ENCODE measurements around the gene CNMD. TPM values are rescaled to one million over a fixed set of nuclear protein-coding genes. Genes with fewer than 3 reads are reported as not detected.

Gene CNMD
- polyA plus RNA-seq, 1 of the 3 experiments (the other 2 are of a cell fraction), result not detected

- no peak for TF ChIP-seq FOXM1 (IDR thresholded peaks at IDR 0.05; ENCODE audit: low read depth)
- TF ChIP-seq YY1 (IDR thresholded peaks at IDR 0.05; ENCODE audit: low read depth), result no peak
Observed at GRCh38 chr13:52765611-52766390, 26.2 kb upstream of the CNMD start (continued).

- Histone ChIP-seq H3K9me3 (no peaks in the 10 kb centered on the region), H3K79me2 (ENCODE audit: insufficient read depth) (no peaks in the 10 kb centered on the region), H3K4me3 (ENCODE audit: low read depth in 2 of 2, low read length in 1 of 2) (no peak overlapping the region), H3K9ac (no peak overlapping the region), H3K27me3 (ENCODE audit: insufficient read depth) (no peaks in the 10 kb centered on the region), H3K9me2 (no peaks in the 10 kb centered on the region), H3F3A (replicated peaks; ENCODE audit: insufficient read depth) (no peaks in the 10 kb centered on the region), H3K36me3 (replicated peaks in 1 of 2; ENCODE audit: control insufficient read depth in 1 of 2, insufficient read depth in 2 of 2, low read length in 1 of 2) (no peaks in the 10 kb centered on the region), H2AFZ (ENCODE audit: low read depth) (no peak overlapping the region), H3K4me1 (ENCODE audit: control insufficient read depth in 1 of 2, insufficient read depth in 2 of 2, low read depth in 1 of 2, low read length in 1 of 2) (no peaks in the 10 kb centered on the region), H3K27ac (ENCODE audit: low read depth in 2 of 2, low read length in 1 of 2) (no peak overlapping the region), H4K20me1 (ENCODE audit: insufficient read depth) (no peaks in the 10 kb centered on the region), H3K4me2 (no peak overlapping the region)
- no peak for DNase-seq
- ChIA-PET CTCF (no interaction called here), POLR2A (no interaction called here)
- no peak for TF ChIP-seq CTCF (IDR thresholded peaks at IDR 0.05)
- 12% methylated on average over 2 of the region's 2 CpGs for WGBS (ENCODE audit: low lambda C conversion rate)
Observed at GRCh38 chr13:52760077-52760476, 20.5 kb upstream of the CNMD start.

GRCh38 chr13:52758114-52758513 lies 18.5 kb upstream of the CNMD start:
- Histone ChIP-seq H3F3A (replicated peaks; ENCODE audit: insufficient read depth) (no peaks in the 10 kb centered on the region), H3K4me1 (ENCODE audit: control insufficient read depth in 1 of 2, insufficient read depth in 2 of 2, low read depth in 1 of 2, low read length in 1 of 2) (no peaks in the 10 kb centered on the region), H2AFZ (ENCODE audit: low read depth) (no peak overlapping the region), H3K9me3 (no peaks in the 10 kb centered on the region), H3K79me2 (ENCODE audit: insufficient read depth) (no peaks in the 10 kb centered on the region), H3K4me2 (no peak overlapping the region), H3K27ac (ENCODE audit: low read depth in 2 of 2, low read length in 1 of 2) (no peak overlapping the region), H3K36me3 (replicated peaks in 1 of 2; ENCODE audit: control insufficient read depth in 1 of 2, insufficient read depth in 2 of 2, low read length in 1 of 2) (no peaks in the 10 kb centered on the region), H3K9me2 (no peaks in the 10 kb centered on the region), H3K9ac (no peak overlapping the region), H4K20me1 (ENCODE audit: insufficient read depth) (no peaks in the 10 kb centered on the region), H3K27me3 (ENCODE audit: insufficient read depth) (no peaks in the 10 kb centered on the region), H3K4me3 (ENCODE audit: low read depth in 2 of 2, low read length in 1 of 2) (no peak overlapping the region)
- POLR2A ChIA-PET, result no interaction called here
- no peak for DNase-seq
- WGBS (ENCODE audit: low lambda C conversion rate), result 51% methylated on average over 3 of the region's 3 CpGs
- CTCF ChIA-PET, result interaction anchor here (1.1 kb wide), 1 partner anchor 210 kb away, joined by 3 read pairs; no protein-coding TSS in a partner anchor
- no peak for TF ChIP-seq POLR2AphosphoS5 (IDR thresholded peaks at IDR 0.05; ENCODE audit: low read depth, low read length)
- no peak for TF ChIP-seq REST (IDR thresholded peaks at IDR 0.05; ENCODE audit: low read depth, low read length)
- no peak for TF ChIP-seq EZH2phosphoT487 (IDR thresholded peaks at IDR 0.05; ENCODE audit: borderline replicate concordance, low read depth)
- no peak for TF ChIP-seq MEF2A (IDR thresholded peaks at IDR 0.05; ENCODE audit: borderline replicate concordance, low read depth)
- no peak for TF ChIP-seq MXI1 (IDR thresholded peaks at IDR 0.05; ENCODE audit: low read depth, low read length)
- no peak for TF ChIP-seq TEAD4 (IDR thresholded peaks at IDR 0.05; ENCODE audit: borderline replicate concordance, insufficient read depth)
- no peak for TF ChIP-seq CHD2 (IDR thresholded peaks at IDR 0.05; ENCODE audit: low read length, partially characterized antibody)
- TF ChIP-seq TAF1 (IDR thresholded peaks at IDR 0.05; ENCODE audit: borderline replicate concordance, low read depth, low read length), result no peak
- no peak for TF ChIP-seq FOXM1 (IDR thresholded peaks at IDR 0.05; ENCODE audit: low read depth)
- no peak for TF ChIP-seq RCOR1 (IDR thresholded peaks at IDR 0.05; ENCODE audit: low read length)
- no peak for TF ChIP-seq RFX5 (IDR thresholded peaks at IDR 0.05; ENCODE audit: low read length)
- TF ChIP-seq MAX (IDR thresholded peaks at IDR 0.05; ENCODE audit: low read depth), result no peak
- no peak for TF ChIP-seq SIN3A (IDR thresholded peaks at IDR 0.05; ENCODE audit: borderline replicate concordance, low read depth, low read length)
- no peak for TF ChIP-seq RXRA (IDR thresholded peaks at IDR 0.05; ENCODE audit: borderline replicate concordance, low read depth)
- TF ChIP-seq SMC3 (IDR thresholded peaks at IDR 0.05; ENCODE audit: low read depth, low read length), result no peak
- no peak for TF ChIP-seq PBX3 (IDR thresholded peaks at IDR 0.05)
- no peak for TF ChIP-seq EP300 (IDR thresholded peaks at IDR 0.05; ENCODE audit: borderline replicate concordance in 1 of 2, low read depth in 1 of 2, low read length in 1 of 2)
